ENCODE data around the gene BACH2.

Gene BACH2

DNA sequence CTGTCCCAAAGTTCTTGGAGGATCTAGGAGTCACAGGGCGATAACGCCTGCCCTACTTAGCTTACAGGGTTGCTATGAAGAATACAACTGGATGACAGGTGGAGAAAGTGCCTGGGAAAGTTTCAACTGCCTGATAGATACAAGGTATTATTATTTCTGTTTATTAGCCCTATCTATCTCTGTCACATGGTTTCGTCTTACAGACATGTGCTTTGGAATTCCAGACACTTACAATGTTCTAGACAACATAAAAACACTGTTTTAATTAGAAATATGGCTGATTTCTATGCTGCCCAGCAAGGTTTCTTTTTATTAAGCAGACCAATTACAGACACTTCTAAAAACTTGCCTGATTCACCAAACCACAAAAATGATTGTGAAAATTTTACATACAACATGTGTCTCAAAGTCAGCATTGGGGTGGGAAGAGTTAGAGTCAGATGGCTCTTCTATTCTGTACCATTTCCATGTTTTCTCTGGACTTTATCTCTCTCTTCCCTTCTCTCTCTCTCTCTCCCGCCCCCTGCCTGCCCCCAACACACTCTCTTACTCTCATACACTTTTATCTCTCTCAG, 352.4 kb downstream of the BACH2 start:
- Histone ChIP-seq H3K4me1 (ENCODE audit: insufficient read depth, poor library complexity, severe bottlenecking) (peaks cover 6% of the 10 kb centered on the region), H3K9me3 (ENCODE audit: severe bottlenecking) (no peaks in the 10 kb centered on the region), H3K27ac (ENCODE audit: poor library complexity, severe bottlenecking) (no peak overlapping the region), H3K27me3 (ENCODE audit: insufficient read depth, poor library complexity, severe bottlenecking) (no peaks in the 10 kb centered on the region), H3K4me3 (ENCODE audit: severe bottlenecking) (no peak overlapping the region), H3K36me3 (ENCODE audit: low read depth) (no peaks in the 10 kb centered on the region)
- DNase-seq (ENCODE audit: low spot score), result no peak
- TF ChIP-seq CTCF (IDR thresholded peaks at IDR 0.05; ENCODE audit: poor library complexity, severe bottlenecking), result no peak
- no peak for ATAC-seq (ENCODE audit: low read depth)

DNA sequence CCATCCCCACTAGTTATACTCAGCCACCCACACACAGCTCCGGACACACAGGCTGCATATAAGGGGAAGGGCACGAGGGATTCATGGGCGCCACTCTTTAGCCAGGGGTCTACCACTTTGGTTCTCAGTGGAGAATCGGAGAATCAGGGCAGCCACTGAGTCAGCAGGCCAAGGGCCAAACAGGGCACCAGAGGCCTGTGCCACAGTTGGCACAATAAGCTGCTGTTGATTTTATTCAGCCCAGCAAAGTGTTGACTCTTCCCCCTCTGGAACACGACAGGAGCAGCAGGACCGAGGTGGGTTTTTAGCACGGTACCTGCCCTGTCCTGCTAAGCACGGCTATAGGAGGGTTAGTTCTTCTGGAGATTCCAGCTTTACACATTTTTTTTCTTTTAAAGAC, 354.0 kb downstream of the BACH2 start:
- DNase-seq (ENCODE audit: low spot score) (no peak), ATAC-seq (ENCODE audit: low read depth) (no peak)
- H3K36me3 ChIP-seq (ENCODE audit: low read depth), result no peaks in the 10 kb centered on the region
- H3K27ac ChIP-seq (ENCODE audit: poor library complexity, severe bottlenecking), result no peak overlapping the region
- peaks cover 6% of the 10 kb centered on the region for H3K4me1 ChIP-seq (ENCODE audit: insufficient read depth, poor library complexity, severe bottlenecking)
- no peaks in the 10 kb centered on the region for H3K27me3 ChIP-seq (ENCODE audit: insufficient read depth, poor library complexity, severe bottlenecking)
- no peaks in the 10 kb centered on the region for H3K9me3 ChIP-seq (ENCODE audit: severe bottlenecking)
- no peak overlapping the region for H3K4me3 ChIP-seq (ENCODE audit: severe bottlenecking)
- TF ChIP-seq CTCF (IDR thresholded peaks at IDR 0.05; ENCODE audit: poor library complexity, severe bottlenecking), result no peak

DNA sequence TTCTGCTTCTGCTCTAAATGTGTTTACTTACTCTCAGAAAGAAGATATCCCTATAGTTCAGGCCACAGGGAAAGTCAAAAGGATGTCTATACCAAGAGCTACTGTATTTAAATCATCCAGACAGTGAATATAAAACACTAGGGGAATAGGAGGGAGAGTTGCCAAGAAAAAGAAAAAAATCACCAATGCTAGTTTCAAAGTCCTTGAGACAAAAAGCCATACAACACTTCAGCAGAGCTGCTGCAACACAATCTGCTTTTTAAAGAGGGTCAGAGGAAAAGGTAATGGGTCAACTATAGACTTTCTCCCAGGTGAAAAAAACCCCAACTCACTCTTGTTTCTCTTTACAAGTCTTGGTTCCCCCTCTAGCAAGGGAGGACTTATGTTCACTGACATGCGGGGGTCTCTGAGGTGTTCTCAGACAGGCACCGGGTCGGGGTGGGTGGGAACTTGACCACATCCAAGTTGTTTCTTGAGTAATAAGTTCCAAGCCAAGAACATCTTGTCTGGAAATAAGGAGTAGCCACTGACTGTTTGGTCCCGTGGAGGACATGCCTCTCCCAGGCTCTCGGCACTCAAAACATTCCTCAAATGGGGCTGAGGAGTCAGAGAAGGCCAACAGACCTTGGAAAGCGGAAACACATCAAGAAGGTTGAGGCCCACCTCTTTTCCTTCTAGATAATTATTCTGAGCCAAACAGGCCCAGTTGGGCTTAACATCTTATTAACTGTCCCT, 354.7 kb downstream of the BACH2 start:
- Histone ChIP-seq H3K4me1 (ENCODE audit: insufficient read depth, poor library complexity, severe bottlenecking) (peaks cover 4% of the 10 kb centered on the region), H3K27me3 (ENCODE audit: insufficient read depth, poor library complexity, severe bottlenecking) (no peaks in the 10 kb centered on the region), H3K9me3 (ENCODE audit: severe bottlenecking) (no peaks in the 10 kb centered on the region), H3K4me3 (ENCODE audit: severe bottlenecking) (no peak overlapping the region), H3K36me3 (ENCODE audit: low read depth) (no peaks in the 10 kb centered on the region), H3K27ac (ENCODE audit: poor library complexity, severe bottlenecking) (no peak overlapping the region)
- ATAC-seq (ENCODE audit: low read depth) (no peak), DNase-seq (ENCODE audit: low spot score) (no peak)
- TF ChIP-seq CTCF (IDR thresholded peaks at IDR 0.05; ENCODE audit: poor library complexity, severe bottlenecking), result no peak

DNA sequence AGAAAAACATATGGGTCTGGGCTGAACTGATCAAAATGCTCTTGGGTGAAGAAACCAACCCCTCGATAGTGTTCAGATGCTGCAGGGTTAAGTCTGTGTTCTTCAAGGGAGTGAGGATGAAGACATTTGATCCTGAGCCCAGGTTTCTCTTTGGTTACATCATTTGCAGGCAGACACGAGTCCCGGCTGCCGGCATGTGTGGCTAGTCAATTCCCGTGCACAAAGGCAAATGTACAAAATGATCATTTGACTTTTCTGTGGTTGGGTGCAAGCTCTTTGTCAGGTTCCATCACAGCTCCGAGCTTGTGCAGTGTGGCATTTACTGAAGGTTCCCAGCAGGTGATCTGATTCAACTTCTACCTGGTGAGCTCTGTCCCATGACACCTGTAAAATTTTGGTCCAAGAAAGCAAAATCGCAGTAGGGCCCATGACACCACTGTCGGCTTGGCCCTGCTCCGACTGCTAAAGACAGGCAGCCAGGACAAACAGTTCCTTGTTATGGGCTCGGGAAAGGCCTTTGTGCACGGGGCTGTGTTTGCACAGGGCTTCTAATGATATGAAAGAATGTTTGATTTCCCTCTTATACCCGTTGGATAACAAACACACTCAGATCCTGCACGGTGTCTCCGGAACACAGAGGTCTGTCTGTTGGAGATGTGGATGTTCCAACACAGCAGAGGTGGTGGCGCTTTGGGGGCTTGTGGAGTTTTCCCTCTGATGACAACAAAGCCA, 355.4 kb downstream of the BACH2 start:
- ATAC-seq (ENCODE audit: low read depth), result no peak
- peaks cover 4% of the 10 kb centered on the region for H3K4me1 ChIP-seq (ENCODE audit: insufficient read depth, poor library complexity, severe bottlenecking)

More for the DNA sequence above, 355.4 kb downstream of the BACH2 start:
- no peaks in the 10 kb centered on the region for H3K36me3 ChIP-seq (ENCODE audit: low read depth)
- H3K9me3 ChIP-seq (ENCODE audit: severe bottlenecking), result no peaks in the 10 kb centered on the region
- H3K27me3 ChIP-seq (ENCODE audit: insufficient read depth, poor library complexity, severe bottlenecking), result no peaks in the 10 kb centered on the region
- DNase-seq (ENCODE audit: low spot score), result no peak
- TF ChIP-seq CTCF (IDR thresholded peaks at IDR 0.05; ENCODE audit: poor library complexity, severe bottlenecking), result no peak
- H3K4me3 ChIP-seq (ENCODE audit: severe bottlenecking), result no peak overlapping the region
- H3K27ac ChIP-seq (ENCODE audit: poor library complexity, severe bottlenecking), result no peak overlapping the region
